HG03139 (cell line): ENCODE results near the gene GALR1.
"Not testable (repeated sequence)": the region's sequence is repeated elsewhere in the genome, so short reads cannot be mapped to it uniquely, and the experiment has no call there.

ENCODE experiments used
- ATAC-seq: cut with Tn5 transposase; IDR thresholded peaks from one replicate; pipeline ENCODE4 v1.9.1; 2021; ENCODE audit not compliant: unreplicated experiment

GALR1 gene

GRCh38 chr18:77250501-77250925 is 865 bp downstream of the GALR1 start:
- ATAC-seq: no peak

- ATAC-seq: no peak
Measured at GRCh38 chr18:77250926-77251729, 1.5 kb downstream of the GALR1 start.

- ATAC-seq: no peak
Measured at GRCh38 chr18:77251730-77252050, 2.0 kb downstream of the GALR1 start.

- no peak for ATAC-seq
Measured at GRCh38 chr18:77254711-77255405, 5.2 kb downstream of the GALR1 start.

DNA sequence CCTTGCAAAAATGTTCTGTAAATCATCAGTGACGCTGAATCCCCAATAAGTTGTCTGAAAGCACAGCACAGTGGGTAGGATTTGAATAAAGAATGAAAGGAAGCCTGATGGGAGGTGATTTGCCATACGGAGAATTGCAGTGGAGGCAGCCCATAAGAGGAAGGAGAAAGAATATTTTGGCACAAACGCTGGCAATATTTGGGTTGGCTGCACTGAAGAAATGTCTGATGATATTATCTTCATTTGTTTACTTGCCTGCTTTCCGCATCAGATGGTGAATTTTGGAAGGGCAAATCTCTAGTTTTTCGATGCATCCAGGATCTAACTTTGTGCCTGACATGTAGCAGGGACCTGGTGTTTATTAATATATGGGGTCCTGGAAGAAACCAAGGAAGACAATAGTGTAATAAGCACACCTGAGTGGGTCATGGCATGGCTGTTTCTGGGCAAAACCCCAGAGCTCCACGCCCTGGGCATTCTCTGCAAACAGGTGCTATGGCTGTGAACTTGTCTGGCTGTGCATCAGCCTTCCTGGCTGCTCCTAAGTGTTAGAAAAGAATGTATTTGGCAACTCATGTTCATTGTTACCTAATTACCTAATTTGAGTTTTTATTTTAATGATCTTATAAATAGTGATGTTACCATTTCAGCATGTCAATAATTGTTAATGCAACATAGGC is 5.9 kb downstream of the GALR1 start:
- no peak for ATAC-seq

DNA sequence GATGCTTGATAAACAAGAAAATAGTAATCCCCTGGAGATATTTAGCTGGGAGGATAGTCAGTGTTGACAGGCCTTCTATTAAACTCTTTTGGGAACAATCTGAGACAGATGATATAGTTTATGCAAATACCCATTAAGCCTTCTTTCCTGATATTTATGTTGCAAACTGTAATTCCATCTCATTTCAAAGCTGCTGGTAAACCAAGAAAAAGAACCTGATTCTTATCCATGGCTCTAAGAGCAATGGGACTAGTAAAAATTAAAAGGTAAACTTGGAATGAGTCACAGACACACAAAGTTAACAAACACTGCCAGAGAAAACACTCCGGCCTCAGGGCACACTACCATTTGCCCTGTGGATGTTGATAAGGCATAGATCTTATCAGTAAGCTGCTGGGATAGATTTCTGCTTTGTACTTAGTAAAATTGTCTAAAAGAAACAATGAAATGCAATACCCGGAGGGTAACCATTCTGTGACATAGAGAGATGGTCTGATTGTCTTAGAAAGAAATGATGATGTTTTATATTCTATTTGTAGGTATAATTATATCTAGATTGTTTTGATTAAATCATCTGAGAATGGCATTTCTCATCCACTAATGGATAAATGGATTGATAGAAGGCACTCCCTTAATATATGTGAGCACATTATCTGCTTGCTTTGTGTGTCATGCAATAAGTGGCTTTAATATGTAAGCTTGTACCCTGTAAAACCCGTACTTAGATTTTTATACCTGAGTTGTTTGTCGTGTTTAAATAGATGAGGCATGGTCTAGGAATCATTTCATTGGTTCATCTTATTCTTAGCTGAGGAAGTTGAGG is 13.2 kb downstream of the GALR1 start:
- ATAC-seq: no peak

- ATAC-seq: no peak
Measured at GRCh38 chr18:77263466-77263763, 13.8 kb downstream of the GALR1 start.

- no peak for ATAC-seq
Measured at GRCh38 chr18:77267969-77268368, 18.3 kb downstream of the GALR1 start.

DNA sequence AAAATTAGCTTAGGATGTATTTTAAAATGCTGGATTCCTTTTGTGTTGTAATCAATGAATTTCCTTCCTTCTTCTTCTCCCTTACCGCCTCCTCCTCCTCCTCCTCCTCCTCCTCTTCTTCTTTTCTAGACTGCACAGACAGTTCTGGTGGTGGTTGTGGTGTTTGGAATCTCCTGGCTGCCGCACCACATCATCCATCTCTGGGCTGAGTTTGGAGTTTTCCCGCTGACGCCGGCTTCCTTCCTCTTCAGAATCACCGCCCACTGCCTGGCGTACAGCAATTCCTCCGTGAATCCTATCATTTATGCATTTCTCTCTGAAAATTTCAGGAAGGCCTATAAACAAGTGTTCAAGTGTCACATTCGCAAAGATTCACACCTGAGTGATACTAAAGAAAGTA is 18.8 kb downstream of the GALR1 start:
- ATAC-seq: no peak

- ATAC-seq: no peak
Measured at GRCh38 chr18:77271576-77272481, 22.2 kb downstream of the GALR1 start.

DNA sequence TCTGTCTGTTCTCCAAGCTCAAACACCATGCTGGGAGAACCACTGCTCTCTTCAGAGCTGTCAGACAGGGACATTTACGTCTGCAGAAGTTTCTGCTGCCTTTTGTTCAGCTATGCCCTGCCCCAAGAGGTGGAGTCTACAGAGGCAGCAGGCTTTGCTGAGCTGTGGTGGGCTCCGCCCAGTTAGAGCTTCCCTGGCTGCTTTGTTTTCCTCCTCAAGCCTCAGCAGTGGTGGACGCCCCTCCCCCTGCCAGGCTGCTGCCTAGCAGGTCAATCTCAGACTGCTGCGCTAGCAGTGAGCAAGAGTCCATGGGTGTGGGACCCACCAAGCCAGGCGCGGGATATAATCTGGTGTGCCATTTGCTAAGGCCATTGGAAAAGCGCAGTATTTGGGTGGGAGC is 41.2 kb downstream of the GALR1 start:
- not testable (repeated sequence) for ATAC-seq

DNA sequence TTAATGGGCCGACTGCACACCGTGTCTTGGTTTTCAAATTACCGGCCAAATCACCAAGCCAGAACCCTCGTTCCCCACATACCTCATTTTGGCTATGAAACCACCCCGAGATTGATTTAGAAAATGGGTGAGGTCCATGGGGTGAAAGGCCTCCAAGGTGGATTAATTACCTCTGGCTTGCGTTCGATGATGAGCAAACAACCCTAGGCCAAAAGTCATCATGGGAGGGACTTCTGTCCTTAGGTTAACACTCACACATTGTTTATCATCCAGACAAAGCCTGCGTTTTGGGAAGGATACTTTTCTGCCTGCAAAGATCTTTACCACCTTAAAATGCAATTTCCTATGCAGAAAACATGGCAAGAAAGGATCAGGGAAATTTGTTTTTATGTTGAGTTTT is 48.5 kb downstream of the GALR1 start:
- no peak for ATAC-seq

DNA sequence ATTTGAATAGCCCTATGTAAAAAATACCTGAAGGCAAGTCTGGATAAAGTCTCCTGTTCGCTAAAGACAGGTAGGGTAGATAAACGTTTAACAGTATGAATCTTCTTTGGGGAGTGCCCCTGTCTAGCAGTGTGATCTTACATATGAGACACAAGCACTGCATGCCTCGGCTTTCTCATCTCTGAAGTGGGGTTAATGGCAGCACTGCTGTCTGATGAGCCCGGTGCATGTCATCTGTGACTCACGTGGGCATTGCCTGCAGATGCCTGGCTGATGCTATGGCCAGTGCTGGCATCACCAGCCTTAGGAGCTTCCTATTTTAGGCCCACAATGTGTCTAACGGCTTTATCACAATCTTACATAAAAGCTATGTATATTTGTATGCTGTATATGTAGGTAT is 50.1 kb downstream of the GALR1 start:
- no peak for ATAC-seq

DNA sequence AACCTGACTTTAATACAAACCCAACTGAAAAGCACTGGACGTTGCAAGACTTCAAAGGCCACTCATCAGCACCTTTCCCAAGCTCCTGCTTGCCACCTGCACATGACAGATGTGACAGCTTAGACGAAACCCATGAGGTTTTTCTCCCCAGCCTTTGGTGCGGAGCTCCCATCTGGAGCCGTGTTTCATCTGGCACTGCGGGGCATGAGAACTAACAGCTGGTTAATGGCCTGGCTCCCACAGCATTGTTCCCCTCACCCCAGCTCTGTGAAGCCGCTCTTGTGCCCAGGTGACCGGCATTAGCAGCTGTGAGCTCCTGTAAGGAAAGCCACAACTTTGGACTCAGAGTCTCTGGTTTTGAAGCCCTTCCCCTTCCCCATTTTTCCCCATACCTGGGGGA is 50.9 kb downstream of the GALR1 start:
- ATAC-seq: no peak

GRCh38 chr18:77304268-77304667 is 54.6 kb downstream of the GALR1 start:
- no peak for ATAC-seq

DNA sequence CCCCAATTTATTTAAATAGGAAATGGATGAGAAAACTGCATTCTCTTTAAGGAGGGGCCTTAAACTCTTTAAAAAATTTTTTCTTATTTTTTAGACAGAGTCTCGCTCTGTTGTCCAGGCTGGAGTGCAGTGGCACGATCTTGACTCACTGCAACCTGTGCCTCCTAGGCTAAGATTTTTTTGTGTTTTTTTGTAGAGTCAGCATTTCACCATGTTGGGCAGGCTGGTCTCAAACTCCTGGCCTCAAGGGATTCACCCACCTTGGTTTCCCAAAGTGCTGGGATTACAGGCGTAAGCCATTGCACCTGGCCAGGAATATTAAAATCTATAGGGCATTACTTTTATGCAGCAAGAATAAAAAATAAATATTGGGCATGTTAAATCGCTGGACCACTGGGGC is 56.0 kb downstream of the GALR1 start:
- no peak for ATAC-seq

GRCh38 chr18:77308216-77308615 is 58.6 kb downstream of the GALR1 start:
- no peak for ATAC-seq

GRCh38 chr18:77314511-77314910 is 64.9 kb downstream of the GALR1 start:
- ATAC-seq: no peak

DNA sequence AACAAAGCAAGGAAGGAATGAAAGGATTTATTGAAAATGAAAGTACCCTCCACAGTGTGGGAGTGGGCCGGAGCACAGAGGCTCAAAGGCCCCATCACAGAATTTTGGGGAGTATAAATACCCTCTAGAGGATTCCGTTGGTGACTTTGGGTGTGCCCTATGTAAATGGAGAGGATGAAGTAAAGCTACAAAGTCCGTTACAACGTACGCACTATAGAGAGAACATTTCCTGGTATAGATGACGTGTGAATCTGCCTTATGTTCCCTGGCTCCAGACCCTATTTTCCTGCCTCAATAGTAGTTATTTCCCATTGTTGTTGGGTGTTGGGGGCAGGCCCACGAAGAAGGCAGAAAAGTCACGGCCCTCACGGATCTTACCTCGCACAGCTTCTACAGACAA is 65.3 kb downstream of the GALR1 start:
- ATAC-seq: no peak

DNA sequence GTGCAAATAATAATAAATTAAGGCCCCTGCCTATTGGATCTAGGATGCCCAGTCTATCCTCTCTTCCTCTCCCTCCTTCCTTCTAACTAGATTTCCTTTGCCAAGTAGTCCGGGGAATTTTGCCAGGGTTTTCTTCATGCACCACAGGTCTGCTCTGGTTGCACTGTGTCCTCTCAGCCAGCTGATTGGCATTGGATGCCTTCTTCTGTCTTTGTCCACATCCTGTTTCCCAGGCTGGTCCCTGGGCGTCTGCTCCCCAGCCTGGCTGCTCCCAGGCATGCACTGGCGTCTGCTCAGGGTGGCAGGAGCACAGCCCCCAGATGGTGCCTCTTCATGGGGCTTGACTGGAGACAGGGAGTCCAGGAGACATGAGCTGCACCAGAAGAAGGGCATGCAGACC is 66.4 kb downstream of the GALR1 start:
- ATAC-seq: no peak
